Measurements from ENCODE around the gene MPP1. TPM values are rescaled to one million over a fixed set of nuclear protein-coding genes. Genes with fewer than 3 reads are reported as not detected.
A peak's percentile ranks its signal among the peaks of the same experiment; 100 is the strongest.

The MPP1 gene
- total and polyA plus RNA-seq, 9 of the 15 experiments (the other 6 are each of a cell fraction or from before 2014, with no cell fraction given): 227 to 395 (median 283) TPM

DNA sequence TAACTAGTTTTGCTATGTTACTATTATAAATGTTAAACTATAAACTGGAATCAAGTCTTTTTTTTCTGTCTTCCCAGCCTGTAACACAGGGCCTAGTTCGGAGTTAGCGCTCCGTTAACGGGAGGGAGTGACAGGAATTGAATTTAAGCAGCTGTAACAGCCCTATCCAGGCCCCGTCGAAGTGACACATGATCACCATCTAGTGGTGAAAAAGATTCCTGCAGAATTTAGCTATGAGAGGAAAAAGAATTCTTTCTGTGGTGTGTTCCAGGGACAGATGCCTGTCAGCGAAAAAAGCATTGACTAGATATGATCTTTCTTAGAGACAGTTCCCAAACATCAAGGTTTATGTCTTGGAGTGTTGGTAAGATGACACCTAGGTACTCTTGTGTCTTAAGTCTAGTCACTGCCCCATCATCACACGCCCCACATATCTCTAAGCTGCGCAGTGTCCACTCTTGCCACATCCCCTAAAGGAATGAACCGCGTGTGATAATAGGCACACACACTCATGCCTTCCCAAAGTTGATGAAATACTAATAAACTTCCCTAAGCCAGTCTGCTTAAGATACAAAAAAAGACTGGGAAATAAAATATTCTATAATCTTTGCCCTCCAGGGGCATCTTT lies 56.5 kb downstream of the MPP1 start (continued):
- TF ChIP-seq, protein P1, sequence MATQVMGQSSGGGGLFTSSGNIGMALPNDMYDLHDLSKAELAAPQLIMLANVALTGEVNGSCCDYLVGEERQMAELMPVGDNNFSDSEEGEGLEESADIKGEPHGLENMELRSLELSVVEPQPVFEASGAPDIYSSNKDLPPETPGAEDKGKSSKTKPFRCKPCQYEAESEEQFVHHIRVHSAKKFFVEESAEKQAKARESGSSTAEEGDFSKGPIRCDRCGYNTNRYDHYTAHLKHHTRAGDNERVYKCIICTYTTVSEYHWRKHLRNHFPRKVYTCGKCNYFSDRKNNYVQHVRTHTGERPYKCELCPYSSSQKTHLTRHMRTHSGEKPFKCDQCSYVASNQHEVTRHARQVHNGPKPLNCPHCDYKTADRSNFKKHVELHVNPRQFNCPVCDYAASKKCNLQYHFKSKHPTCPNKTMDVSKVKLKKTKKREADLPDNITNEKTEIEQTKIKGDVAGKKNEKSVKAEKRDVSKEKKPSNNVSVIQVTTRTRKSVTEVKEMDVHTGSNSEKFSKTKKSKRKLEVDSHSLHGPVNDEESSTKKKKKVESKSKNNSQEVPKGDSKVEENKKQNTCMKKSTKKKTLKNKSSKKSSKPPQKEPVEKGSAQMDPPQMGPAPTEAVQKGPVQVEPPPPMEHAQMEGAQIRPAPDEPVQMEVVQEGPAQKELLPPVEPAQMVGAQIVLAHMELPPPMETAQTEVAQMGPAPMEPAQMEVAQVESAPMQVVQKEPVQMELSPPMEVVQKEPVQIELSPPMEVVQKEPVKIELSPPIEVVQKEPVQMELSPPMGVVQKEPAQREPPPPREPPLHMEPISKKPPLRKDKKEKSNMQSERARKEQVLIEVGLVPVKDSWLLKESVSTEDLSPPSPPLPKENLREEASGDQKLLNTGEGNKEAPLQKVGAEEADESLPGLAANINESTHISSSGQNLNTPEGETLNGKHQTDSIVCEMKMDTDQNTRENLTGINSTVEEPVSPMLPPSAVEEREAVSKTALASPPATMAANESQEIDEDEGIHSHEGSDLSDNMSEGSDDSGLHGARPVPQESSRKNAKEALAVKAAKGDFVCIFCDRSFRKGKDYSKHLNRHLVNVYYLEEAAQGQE (IDR thresholded peaks at IDR 0.05; ENCODE audit: borderline replicate concordance): peak; percentile 60; the same call in 1 of the 2 replicates
- TF ChIP-seq, protein P1 (CRISPR knock-in tag; IDR thresholded peaks at IDR 0.05; ENCODE audit: low read depth): no peak
- TF ChIP-seq, protein P2, sequence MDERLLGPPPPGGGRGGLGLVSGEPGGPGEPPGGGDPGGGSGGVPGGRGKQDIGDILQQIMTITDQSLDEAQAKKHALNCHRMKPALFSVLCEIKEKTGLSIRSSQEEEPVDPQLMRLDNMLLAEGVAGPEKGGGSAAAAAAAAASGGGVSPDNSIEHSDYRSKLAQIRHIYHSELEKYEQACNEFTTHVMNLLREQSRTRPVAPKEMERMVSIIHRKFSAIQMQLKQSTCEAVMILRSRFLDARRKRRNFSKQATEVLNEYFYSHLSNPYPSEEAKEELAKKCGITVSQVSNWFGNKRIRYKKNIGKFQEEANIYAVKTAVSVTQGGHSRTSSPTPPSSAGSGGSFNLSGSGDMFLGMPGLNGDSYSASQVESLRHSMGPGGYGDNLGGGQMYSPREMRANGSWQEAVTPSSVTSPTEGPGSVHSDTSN (CRISPR knock-in tag; IDR thresholded peaks at IDR 0.05; ENCODE audit: low read depth): no peak
- TF ChIP-seq, protein P2 (tag; conservative IDR thresholded peaks at IDR 0.05; ENCODE audit: low read depth): no peak; the same call in 1 of the 2 replicates
- TF ChIP-seq MEIS2 (IDR thresholded peaks at IDR 0.05; ENCODE audit: partially characterized antibody) (peak; percentile 57), FOS (IDR thresholded peaks at IDR 0.05; ENCODE audit: extremely low read depth, insufficient read length) (no peak), FOXM1 (IDR thresholded peaks at IDR 0.05; ENCODE audit: low read depth) (peak; percentile 60), FOXM1 (CRISPR knock-in tag; IDR thresholded peaks at IDR 0.05; ENCODE audit: low read depth) (no peak), BRD9 (IDR thresholded peaks at IDR 0.05; ENCODE audit: low read depth, partially characterized antibody) (no peak), E2F3 (CRISPR knock-in tag; IDR thresholded peaks at IDR 0.05) (no peak), GATA2 (CRISPR knock-in tag; IDR thresholded peaks at IDR 0.05) (no peak), TCF3 (CRISPR knock-in tag; IDR thresholded peaks at IDR 0.05) (0 out of 2 replicates have a peak, but pooled peaks have one; percentile 3), HDAC2 (IDR thresholded peaks at IDR 0.05) (0 out of 2 replicates have a peak, but pooled peaks have one; percentile 24), ZNF175 (CRISPR knock-in tag; IDR thresholded peaks at IDR 0.05; ENCODE audit: low read depth) (no peak), CEBPG (CRISPR knock-in tag; IDR thresholded peaks at IDR 0.05) (no peak), CEBPG (tag; conservative IDR thresholded peaks at IDR 0.05 in 1 of 2, IDR thresholded peaks at IDR 0.05 in 1 of 2) (0 out of 4 replicates have a peak, but pooled peaks of 1 of the 2 experiments have one; percentile 36)
- TF ChIP-seq, protein P3, sequence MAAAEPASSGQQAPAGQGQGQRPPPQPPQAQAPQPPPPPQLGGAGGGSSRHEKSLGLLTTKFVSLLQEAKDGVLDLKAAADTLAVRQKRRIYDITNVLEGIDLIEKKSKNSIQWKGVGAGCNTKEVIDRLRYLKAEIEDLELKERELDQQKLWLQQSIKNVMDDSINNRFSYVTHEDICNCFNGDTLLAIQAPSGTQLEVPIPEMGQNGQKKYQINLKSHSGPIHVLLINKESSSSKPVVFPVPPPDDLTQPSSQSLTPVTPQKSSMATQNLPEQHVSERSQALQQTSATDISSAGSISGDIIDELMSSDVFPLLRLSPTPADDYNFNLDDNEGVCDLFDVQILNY (CRISPR knock-in tag; IDR thresholded peaks at IDR 0.05): no peak
